HEK293 (cell line): Measurements from ENCODE around the gene HEATR3.

ENCODE experiments used
- CTCF ChIA-PET: fragments of 350-600 bp; formaldehyde crosslinking; extraction: SDS; loops from one replicate; lab custom pipeline; 2021; ENCODE audit warnings: antibody characterized with exemption; lab: Yijun Ruan, JAX
- POLR2A ChIA-PET: fragments of 300-600 bp; formaldehyde crosslinking; extraction: SDS; loops from one replicate; lab custom pipeline; 2020; ENCODE audit warnings: antibody characterized with exemption, inconsistent platforms; lab: Yijun Ruan, JAX
- H3K27ac ChIP-seq: fragments of 200-500 bp; sonication (Bioruptor generic); 2 replicates; pipeline ENCODE4 v1.5.1; 2014; ENCODE audit warnings: low read depth, low read length, control low read depth, inconsistent platforms; ENCODE audit errors: extremely low read depth
- H3K36me3 ChIP-seq, 2 experiments: fragments of 200-500 bp in 1 of 2; sonication (Bioruptor generic) in 1 of 2; 1 replicate in 1 of 2; 2 replicates in 1 of 2; pipeline ENCODE4 v1.5.1; 2014 to 2017; ENCODE audit warnings: inconsistent platforms in 2 of 2, low read length in 2 of 2; ENCODE audit not compliant: control insufficient read depth in 2 of 2, insufficient read depth in 1 of 2
- H3K4me1 ChIP-seq: fragments of 200-500 bp; sonication (Bioruptor generic); 2 replicates; pipeline ENCODE4 v1.5.1; 2014; ENCODE audit warnings: mild to moderate bottlenecking, low read length, inconsistent platforms; ENCODE audit not compliant: control insufficient read depth, insufficient read depth
- H3K4me3 ChIP-seq: 2 replicates; pipeline ENCODE4 v1.5.1; 2011; ENCODE audit warnings: low read depth, mild to moderate bottlenecking, control low read depth, low read length, moderate library complexity
- H3K9me3 ChIP-seq: fragments of 200-500 bp; sonication (Bioruptor generic); 2 replicates; pipeline ENCODE4 v1.5.1; 2014; ENCODE audit warnings: low read depth, low read length, inconsistent platforms; ENCODE audit not compliant: control insufficient read depth, insufficient read depth
- BCL11A ChIP-seq: fragments of 450-650 bp; formaldehyde crosslinking; IDR thresholded peaks from 2 replicates; pipeline ENCODE4 v1.5.1; 2016; ENCODE audit warnings: low read depth, missing biosample characterization, missing genetic modification characterization
- KLF16 ChIP-seq: fragments of 450-650 bp; formaldehyde crosslinking; IDR thresholded peaks from 2 replicates; pipeline ENCODE4 v1.5.1; 2017; ENCODE audit warnings: missing biosample characterization, missing genetic modification characterization
- OSR2 ChIP-seq: fragments of 450-650 bp; formaldehyde crosslinking; IDR thresholded peaks from 2 replicates; pipeline ENCODE4 v1.5.1; 2016; ENCODE audit warnings: missing biosample characterization, missing genetic modification characterization
- SCRT1 ChIP-seq: fragments of 450-650 bp; formaldehyde crosslinking; IDR thresholded peaks from 2 replicates; pipeline ENCODE4 v1.5.1; 2016; ENCODE audit warnings: missing biosample characterization, missing genetic modification characterization, borderline replicate concordance
- ZBTB17 ChIP-seq: fragments of 450-650 bp; formaldehyde crosslinking; IDR thresholded peaks from 2 replicates; pipeline ENCODE4 v1.5.1; 2016; ENCODE audit warnings: missing biosample characterization, missing genetic modification characterization
- ZBTB20 ChIP-seq: fragments of 450-650 bp; formaldehyde crosslinking; IDR thresholded peaks from 2 replicates; pipeline ENCODE4 v1.5.1; 2016; ENCODE audit warnings: missing biosample characterization, missing genetic modification characterization
- ZEB2 ChIP-seq: fragments of 450-650 bp; formaldehyde crosslinking; IDR thresholded peaks from 2 replicates; pipeline ENCODE4 v1.5.1; 2016; ENCODE audit warnings: missing biosample characterization, missing genetic modification characterization
- ZFP3 ChIP-seq: fragments of 450-650 bp; formaldehyde crosslinking; IDR thresholded peaks from 2 replicates; pipeline ENCODE4 v1.5.1; 2016; ENCODE audit warnings: low read depth, missing biosample characterization, missing genetic modification characterization
- ZNF114 ChIP-seq: fragments of 450-650 bp; formaldehyde crosslinking; IDR thresholded peaks from 2 replicates; pipeline ENCODE4 v1.5.0; 2017; ENCODE audit warnings: missing biosample characterization, missing genetic modification characterization
- ZNF140 ChIP-seq: fragments of 450-650 bp; formaldehyde crosslinking; IDR thresholded peaks from 2 replicates; pipeline ENCODE4 v1.5.1; 2016; ENCODE audit warnings: missing biosample characterization, missing genetic modification characterization
- ZNF155 ChIP-seq: fragments of 450-650 bp; formaldehyde crosslinking; IDR thresholded peaks from 2 replicates; pipeline ENCODE4 v1.5.1; 2016; ENCODE audit warnings: missing biosample characterization, missing genetic modification characterization
- ZNF223 ChIP-seq: fragments of 450-650 bp; formaldehyde crosslinking; IDR thresholded peaks from 2 replicates; pipeline ENCODE4 v1.5.1; 2016; ENCODE audit warnings: missing biosample characterization, missing genetic modification characterization
- ZNF324 ChIP-seq: fragments of 450-650 bp; formaldehyde crosslinking; IDR thresholded peaks from 2 replicates; pipeline ENCODE4 v1.5.1; 2016; ENCODE audit warnings: missing biosample characterization, missing genetic modification characterization
- ZNF341 ChIP-seq: fragments of 450-650 bp; formaldehyde crosslinking; IDR thresholded peaks from 2 replicates; pipeline ENCODE4; 2016; ENCODE audit warnings: low read depth, missing biosample characterization, missing genetic modification characterization
- ZNF416 ChIP-seq: fragments of 450-650 bp; formaldehyde crosslinking; IDR thresholded peaks from 2 replicates; pipeline ENCODE4 v1.5.1; 2016; ENCODE audit warnings: missing biosample characterization, missing genetic modification characterization
- ZNF510 ChIP-seq: fragments of 450-650 bp; formaldehyde crosslinking; IDR thresholded peaks from 2 replicates; pipeline ENCODE4 v1.5.1; 2018; ENCODE audit warnings: mild to moderate bottlenecking, missing genetic modification characterization, missing biosample characterization; ENCODE audit not compliant: insufficient replicate concordance
- ZNF544 ChIP-seq: fragments of 450-650 bp; formaldehyde crosslinking; IDR thresholded peaks from 2 replicates; pipeline ENCODE4 v1.5.0; 2017; ENCODE audit warnings: missing biosample characterization, missing genetic modification characterization
- ZNF677 ChIP-seq: fragments of 450-650 bp; IDR thresholded peaks from 2 replicates; pipeline ENCODE4 v1.5.0; 2018; ENCODE audit warnings: missing biosample characterization, mild to moderate bottlenecking, missing genetic modification characterization, moderate library complexity
- ZNF76 ChIP-seq: fragments of 450-650 bp; formaldehyde crosslinking; IDR thresholded peaks from 2 replicates; pipeline ENCODE4; 2016; ENCODE audit warnings: low read depth, missing biosample characterization, missing genetic modification characterization, borderline replicate concordance
- ZNF791 ChIP-seq: fragments of 450-650 bp; formaldehyde crosslinking; IDR thresholded peaks from 2 replicates; pipeline ENCODE4 v1.5.1; 2016; ENCODE audit warnings: missing biosample characterization, missing genetic modification characterization
- ZSCAN16 ChIP-seq: fragments of 450-650 bp; formaldehyde crosslinking; IDR thresholded peaks from 2 replicates; pipeline ENCODE4 v1.5.1; 2016; ENCODE audit warnings: missing biosample characterization, missing genetic modification characterization
- TF ChIP-seq, protein P1 (sequence below): fragments of 450-650 bp; formaldehyde crosslinking; IDR thresholded peaks from 2 replicates; pipeline ENCODE4 v1.5.1; 2017; ENCODE audit warnings: missing biosample characterization, mild to moderate bottlenecking, missing genetic modification characterization, moderate library complexity
- TF ChIP-seq, protein P2 (sequence below): fragments of 450-650 bp; formaldehyde crosslinking; IDR thresholded peaks from 2 replicates; pipeline ENCODE4 v1.5.1; 2016; ENCODE audit warnings: missing biosample characterization, missing genetic modification characterization

Gene HEATR3

DNA sequence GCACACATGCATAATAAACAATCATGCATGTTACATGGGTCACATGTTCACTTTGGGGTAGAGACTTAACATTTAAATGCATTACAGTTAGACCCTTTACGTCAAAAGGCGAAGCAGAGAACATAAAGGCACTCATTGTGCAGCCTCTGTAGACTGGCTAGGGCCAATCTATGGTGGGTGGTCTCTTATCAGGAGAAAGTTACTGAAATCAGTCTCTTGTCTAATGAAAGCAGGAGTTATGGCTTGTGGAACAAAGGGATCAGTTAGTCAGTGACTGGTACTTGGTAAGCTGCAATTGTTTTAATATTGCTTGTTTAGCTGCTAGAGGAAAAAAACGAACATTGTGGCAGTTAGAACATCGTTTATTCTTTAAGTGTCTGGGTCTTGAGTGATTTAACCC is 42.1 kb upstream of the HEATR3 start:
- H3K4me3 ChIP-seq = no peak overlapping the region
- CTCF ChIA-PET = interaction anchor here (0.6 to 3.4 kb wide), 11 partner anchors 11 to 187 kb away, joined by 3 to 44 read pairs (median 5); partner anchors contain the start of gene HEATR3
- H3K4me1 ChIP-seq = peaks cover 4% of the 10 kb centered on the region; the same call in 1 of the 2 replicates
- peaks cover 0 to 4% of the 10 kb centered on the region in 2 experiments; a peak in 2 of 3 replicates for H3K36me3 ChIP-seq
- POLR2A ChIA-PET = no interaction called here
- no peaks in the 10 kb centered on the region for H3K9me3 ChIP-seq
- H3K27ac ChIP-seq = no peak overlapping the region
- TF ChIP-seq ZFP3 = no peak
- TF ChIP-seq BCL11A (tag by site-specific recombination) = no peak
- TF ChIP-seq ZEB2 (tag by site-specific recombination) = no peak
- no peak for TF ChIP-seq ZNF677 (tag by site-specific recombination)
- TF ChIP-seq, protein P1, sequence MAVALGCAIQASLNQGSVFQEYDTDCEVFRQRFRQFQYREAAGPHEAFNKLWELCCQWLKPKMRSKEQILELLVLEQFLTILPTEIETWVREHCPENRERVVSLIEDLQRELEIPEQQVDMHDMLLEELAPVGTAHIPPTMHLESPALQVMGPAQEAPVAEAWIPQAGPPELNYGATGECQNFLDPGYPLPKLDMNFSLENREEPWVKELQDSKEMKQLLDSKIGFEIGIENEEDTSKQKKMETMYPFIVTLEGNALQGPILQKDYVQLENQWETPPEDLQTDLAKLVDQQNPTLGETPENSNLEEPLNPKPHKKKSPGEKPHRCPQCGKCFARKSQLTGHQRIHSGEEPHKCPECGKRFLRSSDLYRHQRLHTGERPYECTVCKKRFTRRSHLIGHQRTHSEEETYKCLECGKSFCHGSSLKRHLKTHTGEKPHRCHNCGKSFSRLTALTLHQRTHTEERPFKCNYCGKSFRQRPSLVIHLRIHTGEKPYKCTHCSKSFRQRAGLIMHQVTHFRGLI = no peak
- no peak for TF ChIP-seq ZNF544
- no peak for TF ChIP-seq ZBTB17 (tag by site-specific recombination)
- no peak for TF ChIP-seq ZNF114 (tag by site-specific recombination)
- no peak for TF ChIP-seq ZSCAN16
- no peak for TF ChIP-seq ZNF416 (tag by site-specific recombination)
- no peak for TF ChIP-seq ZNF791 (tag by site-specific recombination)
- TF ChIP-seq ZNF140 (tag by site-specific recombination) = no peak
- no peak for TF ChIP-seq ZNF76
- TF ChIP-seq KLF16 (tag by site-specific recombination) = no peak
- no peak for TF ChIP-seq SCRT1 (tag by site-specific recombination)
- no peak for TF ChIP-seq ZNF324 (tag by site-specific recombination)

DNA sequence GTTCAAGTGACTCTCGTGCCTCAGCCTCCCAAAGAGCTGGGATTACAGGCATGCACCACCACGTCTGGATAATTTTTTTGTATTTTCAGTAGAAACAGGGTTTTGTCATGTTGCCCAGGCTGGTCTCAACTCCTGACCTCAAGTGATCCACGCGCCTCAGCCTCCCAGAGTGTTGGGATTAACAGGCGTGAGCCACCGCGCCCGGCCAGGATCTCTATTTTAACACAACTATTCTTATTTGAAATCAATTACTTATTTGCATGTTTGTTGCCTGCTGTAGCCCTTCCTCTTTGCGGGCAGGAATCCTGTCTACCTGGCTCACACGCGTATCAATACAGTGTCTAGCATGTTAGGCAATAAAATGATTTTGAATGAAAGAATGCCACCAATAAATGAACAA is 41.6 kb upstream of the HEATR3 start:
- TF ChIP-seq ZNF324 (tag by site-specific recombination) (no peak), ZNF223 (tag by site-specific recombination) (no peak), OSR2 (tag by site-specific recombination) (no peak), ZBTB20 (tag by site-specific recombination) (no peak), ZNF341 (tag by site-specific recombination) (no peak), ZNF510 (tag by site-specific recombination) (no peak), ZNF155 (tag by site-specific recombination) (no peak)
- TF ChIP-seq, protein P2, sequence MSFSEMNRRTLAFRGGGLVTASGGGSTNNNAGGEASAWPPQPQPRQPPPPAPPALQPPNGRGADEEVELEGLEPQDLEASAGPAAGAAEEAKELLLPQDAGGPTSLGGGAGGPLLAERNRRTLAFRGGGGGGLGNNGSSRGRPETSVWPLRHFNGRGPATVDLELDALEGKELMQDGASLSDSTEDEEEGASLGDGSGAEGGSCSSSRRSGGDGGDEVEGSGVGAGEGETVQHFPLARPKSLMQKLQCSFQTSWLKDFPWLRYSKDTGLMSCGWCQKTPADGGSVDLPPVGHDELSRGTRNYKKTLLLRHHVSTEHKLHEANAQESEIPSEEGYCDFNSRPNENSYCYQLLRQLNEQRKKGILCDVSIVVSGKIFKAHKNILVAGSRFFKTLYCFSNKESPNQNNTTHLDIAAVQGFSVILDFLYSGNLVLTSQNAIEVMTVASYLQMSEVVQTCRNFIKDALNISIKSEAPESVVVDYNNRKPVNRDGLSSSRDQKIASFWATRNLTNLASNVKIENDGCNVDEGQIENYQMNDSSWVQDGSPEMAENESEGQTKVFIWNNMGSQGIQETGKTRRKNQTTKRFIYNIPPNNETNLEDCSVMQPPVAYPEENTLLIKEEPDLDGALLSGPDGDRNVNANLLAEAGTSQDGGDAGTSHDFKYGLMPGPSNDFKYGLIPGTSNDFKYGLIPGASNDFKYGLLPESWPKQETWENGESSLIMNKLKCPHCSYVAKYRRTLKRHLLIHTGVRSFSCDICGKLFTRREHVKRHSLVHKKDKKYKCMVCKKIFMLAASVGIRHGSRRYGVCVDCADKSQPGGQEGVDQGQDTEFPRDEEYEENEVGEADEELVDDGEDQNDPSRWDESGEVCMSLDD (tag by site-specific recombination) = no peak
- TF ChIP-seq, all 188 proteins: peak for 0
- peaks cover 0 to 7% of the 10 kb centered on the region in 2 experiments; a peak in 2 of 3 replicates for H3K36me3 ChIP-seq
- ChIA-PET CTCF (interaction anchor here (0.6 to 3.4 kb wide), 38 partner anchors 9 to 753 kb away, joined by 3 to 44 read pairs (median 4); partner anchors contain the start of gene HEATR3), POLR2A (interaction anchor here (2.1 kb wide), 1 partner anchor 42 kb away, joined by 14 read pairs; the partner anchor contains the start of gene HEATR3)
- H3K4me3 ChIP-seq = no peak overlapping the region
- no peak overlapping the region for H3K27ac ChIP-seq
- peaks cover 4% of the 10 kb centered on the region; the same call in 1 of the 2 replicates for H3K4me1 ChIP-seq
- H3K9me3 ChIP-seq = no peaks in the 10 kb centered on the region
